VCaP (cell line): ENCODE results near the gene GALNT9.
"Not testable (repeated sequence)": the region's sequence is repeated elsewhere in the genome, so short reads cannot be mapped to it uniquely, and the experiment has no call there.

Source experiments
- H3K27ac ChIP-seq: fragments of 450-650 bp; 2 replicates; pipeline ENCODE4 v1.5.1; 2017
- TF ChIP-seq, protein P1 (sequence below): fragments of 450-650 bp; conservative IDR thresholded peaks from 2 replicates; pipeline ENCODE4 v1.5.1; 2017; ENCODE audit warnings: mild to moderate bottlenecking, moderate library complexity

Gene GALNT9

DNA sequence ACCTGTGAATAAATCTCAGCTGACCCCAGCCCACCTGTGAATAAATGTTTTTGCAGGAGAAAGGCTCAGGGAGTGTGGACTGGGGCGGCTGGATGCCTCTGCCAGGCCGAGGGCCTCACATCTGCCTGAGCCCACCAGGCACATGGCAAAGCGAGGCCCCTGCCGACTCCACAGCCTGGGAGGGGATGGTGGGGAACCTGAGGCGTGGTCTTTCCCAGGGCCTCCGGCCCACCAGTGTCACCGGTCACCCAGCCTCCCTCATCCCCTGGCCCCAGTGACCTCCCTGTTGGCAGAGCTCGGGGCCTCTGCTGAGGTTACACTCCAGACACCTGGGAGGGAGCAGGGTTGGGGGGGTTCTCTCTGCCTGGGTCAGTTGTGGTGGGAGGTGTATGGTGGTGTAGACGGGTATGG, 177.0 kb downstream of the GALNT9 start:
- TF ChIP-seq, protein P1, sequence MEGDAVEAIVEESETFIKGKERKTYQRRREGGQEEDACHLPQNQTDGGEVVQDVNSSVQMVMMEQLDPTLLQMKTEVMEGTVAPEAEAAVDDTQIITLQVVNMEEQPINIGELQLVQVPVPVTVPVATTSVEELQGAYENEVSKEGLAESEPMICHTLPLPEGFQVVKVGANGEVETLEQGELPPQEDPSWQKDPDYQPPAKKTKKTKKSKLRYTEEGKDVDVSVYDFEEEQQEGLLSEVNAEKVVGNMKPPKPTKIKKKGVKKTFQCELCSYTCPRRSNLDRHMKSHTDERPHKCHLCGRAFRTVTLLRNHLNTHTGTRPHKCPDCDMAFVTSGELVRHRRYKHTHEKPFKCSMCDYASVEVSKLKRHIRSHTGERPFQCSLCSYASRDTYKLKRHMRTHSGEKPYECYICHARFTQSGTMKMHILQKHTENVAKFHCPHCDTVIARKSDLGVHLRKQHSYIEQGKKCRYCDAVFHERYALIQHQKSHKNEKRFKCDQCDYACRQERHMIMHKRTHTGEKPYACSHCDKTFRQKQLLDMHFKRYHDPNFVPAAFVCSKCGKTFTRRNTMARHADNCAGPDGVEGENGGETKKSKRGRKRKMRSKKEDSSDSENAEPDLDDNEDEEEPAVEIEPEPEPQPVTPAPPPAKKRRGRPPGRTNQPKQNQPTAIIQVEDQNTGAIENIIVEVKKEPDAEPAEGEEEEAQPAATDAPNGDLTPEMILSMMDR: no peak
- H3K27ac ChIP-seq: no peak overlapping the region

DNA sequence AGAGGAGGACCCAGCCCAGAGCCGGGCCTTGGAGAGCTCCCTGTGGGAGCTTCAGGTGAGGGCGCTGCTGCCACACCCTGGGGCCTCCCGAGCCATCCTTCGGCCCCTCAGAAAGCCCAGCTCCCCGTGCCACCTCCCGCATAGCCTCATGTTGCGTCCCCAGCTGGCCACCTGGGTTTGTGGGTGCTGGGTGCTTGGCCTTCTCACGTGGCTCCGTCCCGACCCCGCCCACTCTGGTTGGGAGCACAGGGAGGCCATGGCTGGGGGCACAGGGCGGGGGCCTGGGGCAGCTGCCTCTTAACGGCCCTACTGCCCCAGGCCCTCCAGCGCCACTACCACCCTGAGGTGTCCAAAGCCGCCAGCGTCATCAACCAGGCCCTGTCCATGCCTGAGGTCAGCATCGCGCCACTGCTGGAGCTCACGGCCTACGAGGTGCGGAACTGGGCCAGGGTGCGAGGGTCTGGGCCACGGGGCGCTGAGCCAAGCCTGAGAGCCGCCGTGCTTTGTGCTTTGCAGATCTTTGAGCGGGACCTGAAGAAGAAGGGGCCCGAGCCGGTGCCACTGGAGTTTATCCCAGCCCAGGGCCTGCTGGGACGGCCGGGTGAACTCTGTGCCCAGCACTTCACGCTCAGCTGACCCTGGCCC, 177.5 kb downstream of the GALNT9 start:
- no peak overlapping the region for H3K27ac ChIP-seq
- TF ChIP-seq, protein P1: no peak

DNA sequence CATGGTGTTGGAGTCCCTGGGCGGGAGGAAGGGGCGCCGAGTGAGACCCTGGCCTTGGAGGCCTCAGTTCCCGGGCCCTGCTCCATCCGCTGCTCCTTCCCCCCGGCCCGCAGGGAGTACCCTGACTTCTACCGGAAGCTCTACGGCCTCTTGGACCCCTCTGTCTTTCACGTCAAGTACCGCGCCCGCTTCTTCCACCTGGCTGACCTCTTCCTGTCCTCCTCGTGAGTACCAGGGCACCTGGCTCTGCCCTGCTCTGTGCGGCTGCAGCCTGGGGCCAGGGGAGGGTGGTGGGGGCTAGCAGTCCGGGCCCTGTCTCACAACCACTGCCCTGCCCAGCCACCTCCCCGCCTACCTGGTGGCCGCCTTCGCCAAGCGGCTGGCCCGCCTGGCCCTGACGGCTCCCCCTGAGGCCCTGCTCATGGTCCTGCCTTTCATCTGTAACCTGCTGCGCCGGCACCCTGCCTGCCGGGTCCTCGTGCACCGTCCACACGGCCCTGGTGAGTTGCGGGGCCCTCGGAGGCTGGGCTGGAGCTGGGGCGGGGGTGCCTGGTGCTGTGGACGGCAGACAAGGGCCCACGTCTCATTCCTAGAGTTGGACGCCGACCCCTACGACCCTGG, 178.1 kb downstream of the GALNT9 start:
- TF ChIP-seq, protein P1: no peak
- H3K27ac ChIP-seq: no peak overlapping the region

DNA sequence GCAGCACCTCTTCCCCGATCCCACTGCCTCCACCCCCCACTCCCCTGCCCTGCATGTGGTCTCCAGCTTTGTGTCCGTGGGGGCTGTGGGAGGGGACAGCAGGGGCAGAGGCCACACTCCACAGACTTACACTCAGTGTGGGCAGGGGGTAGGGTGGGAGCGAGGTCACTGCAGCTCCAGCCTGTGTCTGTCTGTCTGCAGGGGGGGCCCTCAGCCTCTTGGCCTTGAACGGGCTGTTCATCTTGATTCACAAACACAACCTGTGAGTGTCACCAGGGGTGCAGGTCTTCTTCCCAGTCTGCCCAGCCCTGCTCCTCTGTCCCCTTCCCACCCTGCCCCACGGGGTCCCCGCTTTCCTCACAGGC, 178.6 kb downstream of the GALNT9 start:
- H3K27ac ChIP-seq: no peak overlapping the region
- TF ChIP-seq, protein P1: no peak

DNA sequence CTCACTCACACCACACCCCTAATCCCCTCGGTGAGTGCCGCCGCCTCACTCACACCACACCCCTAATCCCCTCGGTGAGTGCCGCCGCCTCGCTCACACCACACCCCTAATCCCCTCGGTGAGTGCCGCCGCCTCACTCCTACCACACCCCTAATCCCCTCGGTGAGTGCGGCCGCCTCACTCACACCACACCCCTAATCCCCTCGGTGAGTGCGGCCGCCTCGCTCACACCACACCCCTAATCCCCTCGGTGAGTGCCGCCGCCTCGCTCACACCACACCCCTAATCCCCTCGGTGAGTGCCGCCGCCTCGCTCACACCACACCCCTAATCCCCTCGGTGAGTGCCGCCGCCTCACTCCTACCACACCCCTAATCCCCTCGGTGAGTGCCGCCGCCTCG, 179.9 kb downstream of the GALNT9 start:
- H3K27ac ChIP-seq: not testable (repeated sequence)

DNA sequence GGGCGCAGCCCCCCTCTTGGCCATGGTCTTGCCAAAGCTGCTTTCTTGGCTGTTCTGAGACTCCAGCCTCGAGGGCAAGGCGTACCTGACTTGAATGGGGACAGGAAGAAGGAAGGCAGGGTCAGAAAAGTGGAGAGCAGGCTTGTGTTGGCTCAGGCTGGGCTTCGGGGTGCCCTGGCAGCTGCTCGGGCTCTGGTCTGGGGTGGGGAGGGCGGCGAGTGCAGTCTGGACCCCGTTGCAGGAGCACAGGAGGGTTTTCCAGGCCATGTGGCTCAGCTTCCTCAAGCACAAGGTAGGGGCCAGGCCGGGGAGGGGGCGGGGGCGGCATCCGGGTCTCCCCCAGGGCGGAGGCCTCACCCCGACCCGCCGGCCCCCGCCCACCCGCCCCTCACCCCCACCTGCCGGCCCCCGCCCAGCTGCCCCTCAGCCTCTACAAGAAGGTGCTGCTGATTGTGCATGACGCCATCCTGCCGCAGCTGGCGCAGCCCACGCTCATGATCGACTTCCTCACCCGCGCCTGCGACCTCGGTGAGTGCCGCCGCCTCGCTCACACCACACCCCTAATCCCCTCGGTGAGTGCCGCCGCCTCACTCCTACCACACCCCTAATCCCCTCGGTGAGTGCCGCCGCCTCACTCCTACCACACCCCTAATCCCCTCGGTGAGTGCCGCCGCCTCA, 180.9 kb downstream of the GALNT9 start:
- H3K27ac ChIP-seq: no peak overlapping the region
- TF ChIP-seq, protein P1: no peak

DNA sequence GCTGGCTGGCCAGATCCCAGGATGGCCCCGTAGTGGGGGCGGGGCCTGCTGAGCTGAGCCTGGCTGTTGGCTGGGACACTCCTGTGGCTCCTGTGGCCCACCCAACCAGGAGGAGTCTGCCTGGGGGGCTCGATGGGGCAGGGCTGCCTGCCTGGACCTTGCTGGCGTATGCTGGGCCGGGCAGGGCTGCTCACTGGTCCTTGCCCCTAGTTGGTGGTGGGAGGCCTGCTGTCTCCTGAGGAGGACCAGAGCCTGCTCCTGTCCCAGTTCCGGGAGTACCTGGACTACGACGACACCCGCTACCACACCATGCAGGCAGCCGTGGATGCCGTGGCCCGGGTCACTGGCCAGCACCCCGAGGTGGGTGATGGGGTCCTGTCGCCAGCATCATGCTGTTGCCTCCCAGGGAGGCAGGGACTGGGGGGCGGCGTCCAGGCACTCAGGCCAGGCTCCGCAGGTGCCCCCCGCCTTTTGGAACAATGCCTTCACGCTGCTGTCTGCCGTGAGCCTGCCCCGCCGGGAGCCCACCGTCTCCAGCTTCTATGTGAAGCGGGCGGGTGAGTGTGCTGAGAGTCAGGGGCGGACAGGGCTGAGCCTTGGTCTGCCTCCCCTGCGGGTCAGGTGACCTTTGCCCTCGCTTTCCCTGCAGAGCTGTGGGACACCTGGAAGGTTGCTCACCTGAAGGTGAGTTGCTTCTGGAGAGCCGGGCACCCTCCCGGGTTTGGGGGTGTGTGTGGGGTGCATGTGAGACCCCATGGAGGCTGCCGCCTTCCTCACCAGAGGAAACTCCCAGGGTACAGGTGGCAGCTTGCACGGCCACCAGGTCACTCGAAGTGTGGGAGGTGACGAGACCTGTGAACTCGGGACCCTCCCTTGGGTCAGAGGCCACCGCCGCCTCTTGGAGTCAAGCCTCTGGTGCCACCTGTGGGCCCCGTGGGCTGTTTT, 181.7 kb downstream of the GALNT9 start:
- TF ChIP-seq, protein P1: no peak
- no peak overlapping the region for H3K27ac ChIP-seq
